ENCODE measurements around the gene USB1. TPM values are rescaled to one million over a fixed set of nuclear protein-coding genes. Genes with fewer than 3 reads are reported as not detected.
"Not testable (repeated sequence)": the region's sequence is repeated elsewhere in the genome, so short reads cannot be mapped to it uniquely, and the experiment has no call there.

USB1 gene
- total RNA-seq, 4 donors from 2014 or later: 31.5 to 51.1 (median 33.3) TPM

- no peaks in the 10 kb centered on the region for H3K27me3 ChIP-seq
- H3K36me3 ChIP-seq: peaks cover 17 to 46% (median 32%) of the 10 kb centered on the region in 4 donors
- peaks cover 31 to 47% (median 40%) of the 10 kb centered on the region in 4 donors for H3K4me1 ChIP-seq
- TF ChIP-seq POLR2A (IDR thresholded peaks at IDR 0.05; ENCODE audit: low read depth): no peak
- TF ChIP-seq POLR2AphosphoS5 (IDR thresholded peaks at IDR 0.05): no peak
- TF ChIP-seq EP300 (IDR thresholded peaks at IDR 0.05): no peak
- H3K27ac ChIP-seq (replicated peaks in 1 of 4): peak overlapping the region; percentile 87 to 96 (median 93)
- H3K4me3 ChIP-seq: peak overlapping the region; percentile 69 to 95 (median 82)
- H3K9me3 ChIP-seq: no peaks in the 10 kb centered on the region
- no peak for DNase-seq (ENCODE audit: extremely low spot score)
- intact Hi-C loops (cut with DNase I): loop anchor here (5.0 kb wide), 2 partner anchors 200 to 245 kb away; partner anchors contain the start of gene KIFC3
- WGBS: 35% methylated on average over 10 of the region's 10 CpGs
These were observed 691 bp downstream of the USB1 start for GRCh38 chr16:58001781-58002415.

GRCh38 chr16:58002416-58002800, 1.2 kb downstream of the USB1 start:
- TF ChIP-seq POLR2AphosphoS5 (IDR thresholded peaks at IDR 0.05) (no peak), CTCF (IDR thresholded peaks at IDR 0.05) (no peak), EP300 (IDR thresholded peaks at IDR 0.05) (no peak), POLR2A (IDR thresholded peaks at IDR 0.05; ENCODE audit: low read depth) (no peak)
- H3K27me3 ChIP-seq: no peaks in the 10 kb centered on the region
- H3K36me3 ChIP-seq: peaks cover 12 to 40% (median 29%) of the 10 kb centered on the region in 4 donors
- peak overlapping the region in 1 of 4 donors; percentile 96 for H3K27ac ChIP-seq (replicated peaks in 1 of 4)
- DNase-seq (ENCODE audit: extremely low spot score): no peak
- no peak overlapping the region for H3K4me3 ChIP-seq
- intact Hi-C loops (cut with DNase I): loop anchor here (5.0 kb wide), 2 partner anchors 200 to 245 kb away; partner anchors contain the start of gene KIFC3
- H3K9me3 ChIP-seq: no peaks in the 10 kb centered on the region
- H3K4me1 ChIP-seq: peaks cover 31 to 47% (median 40%) of the 10 kb centered on the region in 4 donors
- WGBS: 81% methylated on average over 3 of the region's 9 CpGs

- Histone ChIP-seq H3K27me3 (no peaks in the 10 kb centered on the region), H3K27ac (replicated peaks in 1 of 4) (no peak overlapping the region), H3K36me3 (peaks cover 7 to 39% (median 24%) of the 10 kb centered on the region in 4 donors), H3K4me1 (peaks cover 31 to 45% (median 39%) of the 10 kb centered on the region in 4 donors), H3K4me3 (no peak overlapping the region), H3K9me3 (no peaks in the 10 kb centered on the region)
- no peak for DNase-seq (ENCODE audit: extremely low spot score)
- intact Hi-C loops (cut with DNase I): loop anchor here (5.0 kb wide), 2 partner anchors 201 to 246 kb away; partner anchors contain the start of gene KIFC3
- TF ChIP-seq CTCF (IDR thresholded peaks at IDR 0.05) (no peak), EP300 (IDR thresholded peaks at IDR 0.05) (no peak), POLR2AphosphoS5 (IDR thresholded peaks at IDR 0.05) (no peak), POLR2A (IDR thresholded peaks at IDR 0.05; ENCODE audit: low read depth) (no peak)
- 97% methylated on average over 5 of the region's 5 CpGs for WGBS
These were observed 1.7 kb downstream of the USB1 start for GRCh38 chr16:58002936-58003335.

- not testable (repeated sequence) for DNase-seq (ENCODE audit: extremely low spot score); H3K9me3 ChIP-seq; H3K4me3 ChIP-seq; H3K27me3 ChIP-seq
- 86% methylated on average over 12 of the region's 12 CpGs for WGBS
- H3K4me1 ChIP-seq: peaks cover 13 to 27% (median 22%) of the 10 kb centered on the region in 4 donors
- intact Hi-C loops (cut with DNase I): loop anchor here (2.0 to 5.0 kb wide), 3 partner anchors 106 to 247 kb away; partner anchors contain the start of gene KIFC3
- peaks cover 5 to 36% (median 21%) of the 10 kb centered on the region in 4 donors for H3K36me3 ChIP-seq
- peak overlapping the region in 2 of 4 donors; percentile 22 to 25 for H3K27ac ChIP-seq (replicated peaks in 1 of 4)
These were observed 3.5 kb downstream of the USB1 start for GRCh38 chr16:58004736-58005135.

GRCh38 chr16:58009856-58010416, 8.7 kb downstream of the USB1 start:
- whole genome bisulfite sequencing: 91% methylated on average over 11 of the region's 11 CpGs
- no peak overlapping the region for H3K27ac ChIP-seq (replicated peaks in 1 of 4)
- peaks cover 12 to 57% (median 48%) of the 10 kb centered on the region in 4 donors for H3K36me3 ChIP-seq
- H3K27me3 ChIP-seq: no peaks in the 10 kb centered on the region
- TF ChIP-seq EP300 (IDR thresholded peaks at IDR 0.05): no peak
- no peak for TF ChIP-seq POLR2A (IDR thresholded peaks at IDR 0.05; ENCODE audit: low read depth)
- no peak for TF ChIP-seq CTCF (IDR thresholded peaks at IDR 0.05)
- no peak for TF ChIP-seq POLR2AphosphoS5 (IDR thresholded peaks at IDR 0.05)
- H3K4me3 ChIP-seq: no peak overlapping the region
- no peak for DNase-seq (ENCODE audit: extremely low spot score)
- no peaks in the 10 kb centered on the region for H3K9me3 ChIP-seq
- intact Hi-C loops (cut with DNase I): no loop called here
- H3K4me1 ChIP-seq: peaks cover 2 to 7% (median 3%) of the 10 kb centered on the region in 4 donors
